GM23338 (cell line): ENCODE measurements around the gene SLC35F4. TPM values are rescaled to one million over a fixed set of nuclear protein-coding genes. Genes with fewer than 3 reads are reported as not detected.

Experiments used
- ATAC-seq: fragments of 200-7000 bp; cut with Tn5 transposase; 3 replicates; pipeline ENCODE4 v1.9.1; 2020
- DNase-seq: peaks from one replicate; pipeline ENCODE4 v3.0.0-alpha.2; 2015; ENCODE audit warnings: low spot score
- H2AFZ ChIP-seq: fragments of 200-600 bp; sonication (generic); 2 replicates; pipeline ENCODE4 v1.8.0; 2016; ENCODE audit warnings: antibody characterized with exemption, mild to moderate bottlenecking, moderate library complexity
- H3F3A ChIP-seq: fragments of 200-600 bp; sonication (generic); replicated peaks from 2 replicates; pipeline ENCODE4 v1.8.0; 2017; ENCODE audit warnings: antibody characterized with exemption, mixed run types, low read depth
- H3K27ac ChIP-seq: fragments of 200-600 bp; sonication (generic); 2 replicates; pipeline ENCODE4 v1.6.1; 2016; ENCODE audit warnings: low read depth
- H3K27me3 ChIP-seq: fragments of 200-600 bp; sonication (generic); 2 replicates; pipeline ENCODE4 v1.8.0; 2016; ENCODE audit warnings: mild to moderate bottlenecking, mixed run types, moderate library complexity; ENCODE audit not compliant: insufficient read depth
- H3K36me3 ChIP-seq: fragments of 200-600 bp; sonication (generic); 2 replicates; pipeline ENCODE4 v1.8.0; 2016; ENCODE audit warnings: mild to moderate bottlenecking; ENCODE audit not compliant: insufficient read depth
- H3K4me1 ChIP-seq: fragments of 200-600 bp; sonication (generic); 2 replicates; pipeline ENCODE4 v1.8.0; 2016; ENCODE audit warnings: mild to moderate bottlenecking, moderate library complexity; ENCODE audit not compliant: insufficient read depth
- H3K4me2 ChIP-seq: fragments of 200-600 bp; sonication (generic); 2 replicates; pipeline ENCODE4 v1.7.1; 2017; ENCODE audit warnings: mixed run types
- H3K4me3 ChIP-seq: fragments of 200-600 bp; sonication (generic); 2 replicates; pipeline ENCODE4 v1.6.1; 2016; ENCODE audit warnings: mixed run types
- H3K79me2 ChIP-seq: fragments of 200-600 bp; sonication (generic); replicated peaks from 2 replicates; pipeline ENCODE4 v1.8.0; 2017; ENCODE audit warnings: mild to moderate bottlenecking; ENCODE audit not compliant: insufficient read depth
- H3K9me2 ChIP-seq: fragments of 200-600 bp; sonication (generic); 2 replicates; pipeline ENCODE4 v1.8.0; 2017; ENCODE audit not compliant: insufficient read depth
- H4K20me1 ChIP-seq: fragments of 200-600 bp; sonication (generic); replicated peaks from 2 replicates; pipeline ENCODE4 v1.8.0; 2017; ENCODE audit warnings: mild to moderate bottlenecking; ENCODE audit not compliant: insufficient read depth
- H3K27ac Mint-ChIP-seq: 2 replicates; pipeline ENCODE4 v1.8.0; 2020; ENCODE audit warnings: inconsistent platforms, mild to moderate bottlenecking, moderate library complexity, mixed read lengths
- H3K27me3 Mint-ChIP-seq: 3 replicates; pipeline ENCODE4 v1.8.0; 2022; ENCODE audit warnings: low read depth, mild to moderate bottlenecking, moderate library complexity, mixed read lengths, inconsistent platforms; ENCODE audit not compliant: insufficient read depth, poor library complexity
- H3K36me3 Mint-ChIP-seq: 3 replicates; pipeline ENCODE4 v1.8.0; 2021; ENCODE audit warnings: low read depth, mild to moderate bottlenecking, inconsistent platforms, moderate library complexity, mixed read lengths
- H3K4me1 Mint-ChIP-seq: 3 replicates; pipeline ENCODE4 v1.8.0; 2020; ENCODE audit warnings: mild to moderate bottlenecking, inconsistent platforms, mixed read lengths
- H3K4me3 Mint-ChIP-seq: 3 replicates; pipeline ENCODE4 v1.8.0; 2021; ENCODE audit warnings: moderate library complexity, mild to moderate bottlenecking, inconsistent platforms, mixed read lengths
- H3K9me3 Mint-ChIP-seq: 3 replicates; pipeline ENCODE4 v1.8.0; 2020; ENCODE audit warnings: moderate library complexity, mild to moderate bottlenecking, inconsistent platforms, mixed read lengths
- CREB1 ChIP-seq: fragments of 250-450 bp; sonication (Bioruptor Pico); IDR thresholded peaks from 2 replicates; pipeline ENCODE4 v1.5.0; 2020; ENCODE audit warnings: low read depth, mild to moderate bottlenecking, moderate library complexity
- EZH2 ChIP-seq: fragments of 200-600 bp; sonication (generic); IDR thresholded peaks from one replicate; pipeline ENCODE4 v1.8.0; 2017; ENCODE audit warnings: antibody characterized with exemption, mild to moderate bottlenecking, low read depth; ENCODE audit not compliant: unreplicated experiment
- EZH2phosphoT487 ChIP-seq: fragments of 200-600 bp; sonication (generic); IDR thresholded peaks from one replicate; pipeline ENCODE4 v1.8.1; 2018; ENCODE audit warnings: antibody characterized with exemption; ENCODE audit not compliant: unreplicated experiment
- JUNB ChIP-seq: IDR thresholded peaks from one replicate; pipeline ENCODE4 v1.6.1; 2016; ENCODE audit warnings: antibody characterized with exemption; ENCODE audit not compliant: unreplicated experiment
- NANOG ChIP-seq: IDR thresholded peaks from 2 replicates; pipeline ENCODE4 v1.6.1; 2016; ENCODE audit warnings: antibody characterized with exemption, borderline replicate concordance
- POLR2AphosphoS5 ChIP-seq: IDR thresholded peaks from 2 replicates; pipeline ENCODE4 v1.6.1; 2016; ENCODE audit warnings: antibody characterized with exemption, low read depth
- REST ChIP-seq: IDR thresholded peaks from one replicate; pipeline ENCODE4 v1.6.1; 2018; ENCODE audit warnings: antibody characterized with exemption; ENCODE audit not compliant: unreplicated experiment
- STAT1 ChIP-seq: IDR thresholded peaks from one replicate; pipeline ENCODE4 v1.6.1; 2016; ENCODE audit warnings: antibody characterized with exemption; ENCODE audit not compliant: unreplicated experiment
- ZNF114 ChIP-seq: fragments of 250-450 bp; sonication (Bioruptor Pico); IDR thresholded peaks from 2 replicates; pipeline ENCODE4 v1.5.0; 2020; ENCODE audit warnings: mild to moderate bottlenecking, moderate library complexity
- ZNF331 ChIP-seq: fragments of 250-450 bp; sonication (Bioruptor Pico); IDR thresholded peaks from 2 replicates; pipeline ENCODE4 v1.5.0; 2020; ENCODE audit warnings: low read depth, mild to moderate bottlenecking, moderate library complexity
- polyA plus RNA-seq: library from polyadenylated mRNA; unstranded; fragments of >200 nt; fragmentation: Nextera tagmentation; extraction: Ambion mirVana; gene quantifications from 2 replicates; pipeline ENCODE4 v1.2.1, GENCODE V29; 2016
- total RNA-seq: library from RNA; depleted of rRNA; stranded (reverse); fragments of >200 nt; shearing (Covaris generic); gene quantifications from 2 replicates; pipeline ENCODE4 v1.2.3, GENCODE V29; 2014
- TF ChIP-seq, protein P1 (sequence below): fragments of 250-450 bp; sonication (Bioruptor Pico); IDR thresholded peaks from 2 replicates; pipeline ENCODE4 v1.5.0; 2020; ENCODE audit warnings: mild to moderate bottlenecking, moderate library complexity
- TF ChIP-seq, protein P2 (sequence below), 2 experiments: fragments of 200-600 bp in 1 of 2; sonication (generic) in 1 of 2; conservative IDR thresholded peaks; 2 replicates each; pipeline versions ENCODE4 v1.5.1 to v1.6.1; 2016 to 2017; ENCODE audit warnings: antibody characterized with exemption in 2 of 2, low read depth in 2 of 2, mild to moderate bottlenecking in 2 of 2, moderate library complexity in 1 of 2
- TF ChIP-seq, protein P3 (sequence below): IDR thresholded peaks from 2 replicates; pipeline ENCODE4 v1.6.1; 2016; ENCODE audit warnings: antibody characterized with exemption

The SLC35F4 gene
- total and polyA plus RNA-seq, 2 experiments from 2014 or later = 0.10 TPM; not detected in 1

GRCh38 chr14:57549016-57549564 is 316.8 kb downstream of the SLC35F4 start (continued):
- TF ChIP-seq POLR2AphosphoS5 = no peak
- no peak for TF ChIP-seq REST

- Histone ChIP-seq H2AFZ (no peak overlapping the region), H3K4me3 (no peak overlapping the region), H4K20me1 (no peaks in the 10 kb centered on the region), H3K4me2 (no peak overlapping the region), H3K27ac (no peak overlapping the region), H3K9me2 (no peaks in the 10 kb centered on the region), H3F3A (no peaks in the 10 kb centered on the region), H3K4me1 (no peaks in the 10 kb centered on the region), H3K79me2 (no peaks in the 10 kb centered on the region), H3K27me3 (no peaks in the 10 kb centered on the region), H3K36me3 (no peaks in the 10 kb centered on the region)
- no peaks in the 10 kb centered on the region; the same call in 2 of the 3 replicates for H3K36me3 Mint-ChIP-seq
- H3K4me3 Mint-ChIP-seq = no peak overlapping the region
- peaks cover 10% of the 10 kb centered on the region for H3K9me3 Mint-ChIP-seq
- H3K27me3 Mint-ChIP-seq = no peaks in the 10 kb centered on the region
- no peaks in the 10 kb centered on the region for H3K4me1 Mint-ChIP-seq
- no peak for ATAC-seq
- DNase-seq = no peak
- H3K27ac Mint-ChIP-seq = no peak overlapping the region
- TF ChIP-seq STAT1 = no peak
- TF ChIP-seq ZNF114 (CRISPR knock-in tag) = no peak
- no peak for TF ChIP-seq CREB1
- TF ChIP-seq, protein P1, sequence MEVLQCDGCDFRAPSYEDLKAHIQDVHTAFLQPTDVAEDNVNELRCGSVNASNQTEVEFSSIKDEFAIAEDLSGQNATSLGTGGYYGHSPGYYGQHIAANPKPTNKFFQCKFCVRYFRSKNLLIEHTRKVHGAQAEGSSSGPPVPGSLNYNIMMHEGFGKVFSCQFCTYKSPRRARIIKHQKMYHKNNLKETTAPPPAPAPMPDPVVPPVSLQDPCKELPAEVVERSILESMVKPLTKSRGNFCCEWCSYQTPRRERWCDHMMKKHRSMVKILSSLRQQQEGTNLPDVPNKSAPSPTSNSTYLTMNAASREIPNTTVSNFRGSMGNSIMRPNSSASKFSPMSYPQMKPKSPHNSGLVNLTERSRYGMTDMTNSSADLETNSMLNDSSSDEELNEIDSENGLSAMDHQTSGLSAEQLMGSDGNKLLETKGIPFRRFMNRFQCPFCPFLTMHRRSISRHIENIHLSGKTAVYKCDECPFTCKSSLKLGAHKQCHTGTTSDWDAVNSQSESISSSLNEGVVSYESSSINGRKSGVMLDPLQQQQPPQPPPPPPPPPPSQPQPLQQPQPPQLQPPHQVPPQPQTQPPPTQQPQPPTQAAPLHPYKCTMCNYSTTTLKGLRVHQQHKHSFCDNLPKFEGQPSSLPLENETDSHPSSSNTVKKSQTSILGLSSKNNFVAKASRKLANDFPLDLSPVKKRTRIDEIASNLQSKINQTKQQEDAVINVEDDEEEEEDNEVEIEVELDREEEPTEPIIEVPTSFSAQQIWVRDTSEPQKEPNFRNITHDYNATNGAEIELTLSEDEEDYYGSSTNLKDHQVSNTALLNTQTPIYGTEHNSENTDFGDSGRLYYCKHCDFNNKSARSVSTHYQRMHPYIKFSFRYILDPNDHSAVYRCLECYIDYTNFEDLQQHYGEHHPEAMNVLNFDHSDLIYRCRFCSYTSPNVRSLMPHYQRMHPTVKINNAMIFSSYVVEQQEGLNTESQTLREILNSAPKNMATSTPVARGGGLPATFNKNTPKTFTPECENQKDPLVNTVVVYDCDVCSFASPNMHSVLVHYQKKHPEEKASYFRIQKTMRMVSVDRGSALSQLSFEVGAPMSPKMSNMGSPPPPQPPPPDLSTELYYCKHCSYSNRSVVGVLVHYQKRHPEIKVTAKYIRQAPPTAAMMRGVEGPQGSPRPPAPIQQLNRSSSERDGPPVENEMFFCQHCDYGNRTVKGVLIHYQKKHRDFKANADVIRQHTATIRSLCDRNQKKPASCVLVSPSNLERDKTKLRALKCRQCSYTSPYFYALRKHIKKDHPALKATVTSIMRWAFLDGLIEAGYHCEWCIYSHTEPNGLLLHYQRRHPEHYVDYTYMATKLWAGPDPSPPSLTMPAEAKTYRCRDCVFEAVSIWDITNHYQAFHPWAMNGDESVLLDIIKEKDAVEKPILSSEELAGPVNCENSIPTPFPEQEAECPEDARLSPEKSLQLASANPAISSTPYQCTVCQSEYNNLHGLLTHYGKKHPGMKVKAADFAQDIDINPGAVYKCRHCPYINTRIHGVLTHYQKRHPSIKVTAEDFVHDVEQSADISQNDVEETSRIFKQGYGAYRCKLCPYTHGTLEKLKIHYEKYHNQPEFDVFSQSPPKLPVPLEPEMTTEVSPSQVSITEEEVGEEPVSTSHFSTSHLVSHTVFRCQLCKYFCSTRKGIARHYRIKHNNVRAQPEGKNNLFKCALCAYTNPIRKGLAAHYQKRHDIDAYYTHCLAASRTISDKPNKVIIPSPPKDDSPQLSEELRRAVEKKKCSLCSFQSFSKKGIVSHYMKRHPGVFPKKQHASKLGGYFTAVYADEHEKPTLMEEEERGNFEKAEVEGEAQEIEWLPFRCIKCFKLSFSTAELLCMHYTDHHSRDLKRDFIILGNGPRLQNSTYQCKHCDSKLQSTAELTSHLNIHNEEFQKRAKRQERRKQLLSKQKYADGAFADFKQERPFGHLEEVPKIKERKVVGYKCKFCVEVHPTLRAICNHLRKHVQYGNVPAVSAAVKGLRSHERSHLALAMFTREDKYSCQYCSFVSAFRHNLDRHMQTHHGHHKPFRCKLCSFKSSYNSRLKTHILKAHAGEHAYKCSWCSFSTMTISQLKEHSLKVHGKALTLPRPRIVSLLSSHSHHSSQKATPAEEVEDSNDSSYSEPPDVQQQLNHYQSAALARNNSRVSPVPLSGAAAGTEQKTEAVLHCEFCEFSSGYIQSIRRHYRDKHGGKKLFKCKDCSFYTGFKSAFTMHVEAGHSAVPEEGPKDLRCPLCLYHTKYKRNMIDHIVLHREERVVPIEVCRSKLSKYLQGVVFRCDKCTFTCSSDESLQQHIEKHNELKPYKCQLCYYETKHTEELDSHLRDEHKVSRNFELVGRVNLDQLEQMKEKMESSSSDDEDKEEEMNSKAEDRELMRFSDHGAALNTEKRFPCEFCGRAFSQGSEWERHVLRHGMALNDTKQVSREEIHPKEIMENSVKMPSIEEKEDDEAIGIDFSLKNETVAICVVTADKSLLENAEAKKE = no peak
- TF ChIP-seq, protein P2, sequence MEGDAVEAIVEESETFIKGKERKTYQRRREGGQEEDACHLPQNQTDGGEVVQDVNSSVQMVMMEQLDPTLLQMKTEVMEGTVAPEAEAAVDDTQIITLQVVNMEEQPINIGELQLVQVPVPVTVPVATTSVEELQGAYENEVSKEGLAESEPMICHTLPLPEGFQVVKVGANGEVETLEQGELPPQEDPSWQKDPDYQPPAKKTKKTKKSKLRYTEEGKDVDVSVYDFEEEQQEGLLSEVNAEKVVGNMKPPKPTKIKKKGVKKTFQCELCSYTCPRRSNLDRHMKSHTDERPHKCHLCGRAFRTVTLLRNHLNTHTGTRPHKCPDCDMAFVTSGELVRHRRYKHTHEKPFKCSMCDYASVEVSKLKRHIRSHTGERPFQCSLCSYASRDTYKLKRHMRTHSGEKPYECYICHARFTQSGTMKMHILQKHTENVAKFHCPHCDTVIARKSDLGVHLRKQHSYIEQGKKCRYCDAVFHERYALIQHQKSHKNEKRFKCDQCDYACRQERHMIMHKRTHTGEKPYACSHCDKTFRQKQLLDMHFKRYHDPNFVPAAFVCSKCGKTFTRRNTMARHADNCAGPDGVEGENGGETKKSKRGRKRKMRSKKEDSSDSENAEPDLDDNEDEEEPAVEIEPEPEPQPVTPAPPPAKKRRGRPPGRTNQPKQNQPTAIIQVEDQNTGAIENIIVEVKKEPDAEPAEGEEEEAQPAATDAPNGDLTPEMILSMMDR (conservative IDR thresholded peaks at IDR 0.05; ENCODE audit: low read depth in 2 of 2) = no peak
- no peak for TF ChIP-seq NANOG
- no peak for TF ChIP-seq POLR2AphosphoS5
- TF ChIP-seq ZNF331 (CRISPR knock-in tag) = no peak
- TF ChIP-seq, protein P3, sequence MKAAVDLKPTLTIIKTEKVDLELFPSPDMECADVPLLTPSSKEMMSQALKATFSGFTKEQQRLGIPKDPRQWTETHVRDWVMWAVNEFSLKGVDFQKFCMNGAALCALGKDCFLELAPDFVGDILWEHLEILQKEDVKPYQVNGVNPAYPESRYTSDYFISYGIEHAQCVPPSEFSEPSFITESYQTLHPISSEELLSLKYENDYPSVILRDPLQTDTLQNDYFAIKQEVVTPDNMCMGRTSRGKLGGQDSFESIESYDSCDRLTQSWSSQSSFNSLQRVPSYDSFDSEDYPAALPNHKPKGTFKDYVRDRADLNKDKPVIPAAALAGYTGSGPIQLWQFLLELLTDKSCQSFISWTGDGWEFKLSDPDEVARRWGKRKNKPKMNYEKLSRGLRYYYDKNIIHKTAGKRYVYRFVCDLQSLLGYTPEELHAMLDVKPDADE = no peak
- TF ChIP-seq EZH2 = no peak
- TF ChIP-seq EZH2phosphoT487 = no peak
- TF ChIP-seq JUNB = no peak
Observed at GRCh38 chr14:57547131-57547530, 318.8 kb downstream of the SLC35F4 start.
